H1 (cell line): ENCODE results near the gene KRTAP12-4. TPM values are rescaled to one million over a fixed set of nuclear protein-coding genes. Genes with fewer than 3 reads are reported as not detected.

Experiments used
- CTCF ChIA-PET: fragments of 300-600 bp; sonication (Branson Sonifier 250); formaldehyde crosslinking; loops from one replicate; lab custom pipeline; 2021; ENCODE audit not compliant: partially characterized antibody; lab: Charles Lee
- POLR2A ChIA-PET: fragments of 300-600 bp; sonication (Branson Sonifier 250); formaldehyde crosslinking; loops from one replicate; lab custom pipeline; 2021; ENCODE audit warnings: inconsistent platforms; ENCODE audit not compliant: partially characterized antibody; lab: Charles Lee
- DNase-seq, 2 experiments: peaks; one replicate each; pipeline versions ENCODE4 v3.0.0 to v3.0.0-alpha.2; 2010 to 2022; ENCODE audit warnings: low spot score in 2 of 2, low read depth in 1 of 2, mixed read lengths in 1 of 2
- FAIRE-seq: peaks from 2 replicates; lab custom pipeline; 2011; peaks lifted over from hg19 to GRCh38; lab: Jason Lieb, UNC
- H2AFZ ChIP-seq: 2 replicates; pipeline ENCODE4 v1.8.1; 2012; ENCODE audit warnings: low read length, inconsistent platforms
- H2AK5ac ChIP-seq: 2 replicates; pipeline ENCODE4 v1.6.1; 2013; ENCODE audit warnings: low read depth, low read length
- H2BK120ac ChIP-seq: replicated peaks from 2 replicates; pipeline ENCODE3; 2013; ENCODE audit warnings: low read depth, low read length, inconsistent platforms
- H2BK12ac ChIP-seq: 2 replicates; pipeline ENCODE4 v1.6.1; 2013; ENCODE audit warnings: low read depth, low read length
- H2BK15ac ChIP-seq: 2 replicates; pipeline ENCODE4 v1.6.1; 2013; ENCODE audit warnings: low read length
- H2BK20ac ChIP-seq: 2 replicates; pipeline ENCODE4 v1.6.1; 2013; ENCODE audit warnings: low read length
- H2BK5ac ChIP-seq: 2 replicates; pipeline ENCODE4 v1.6.1; 2013; ENCODE audit warnings: low read depth, low read length
- H3K14ac ChIP-seq: 2 replicates; pipeline ENCODE4 v1.6.1; 2013; ENCODE audit warnings: inconsistent platforms; ENCODE audit not compliant: insufficient read length
- H3K18ac ChIP-seq: 2 replicates; pipeline ENCODE4 v1.6.1; 2013; ENCODE audit warnings: low read length; ENCODE audit errors: extremely low read depth
- H3K23ac ChIP-seq: 2 replicates; pipeline ENCODE4 v1.6.1; 2013; ENCODE audit warnings: inconsistent platforms; ENCODE audit not compliant: insufficient read length
- H3K23me2 ChIP-seq: 2 replicates; pipeline ENCODE4 v1.6.1; 2013; ENCODE audit warnings: low read depth, low read length
- H3K27ac ChIP-seq: 2 replicates; pipeline ENCODE4 v1.6.1; 2011; ENCODE audit warnings: low read depth, low read length, inconsistent platforms
- H3K27me3 ChIP-seq, 4 experiments: replicated peaks in 1 of 4; 1 replicate in 1 of 4; 2 replicates in 3 of 4; pipeline versions ENCODE4 v1.6.1 to v1.8.1; 2011 to 2013; ENCODE audit warnings: low read length in 3 of 4, mild to moderate bottlenecking in 3 of 4, inconsistent platforms in 2 of 4, mixed read lengths in 2 of 4, moderate library complexity in 1 of 4; ENCODE audit not compliant: control insufficient read depth in 3 of 4, insufficient read depth in 3 of 4; ENCODE audit errors: extremely low read depth in 1 of 4
- H3K36me3 ChIP-seq, 4 experiments: 2 replicates each; pipeline versions ENCODE4 v1.6.1 to v1.8.1; 2011 to 2013; ENCODE audit warnings: mild to moderate bottlenecking in 4 of 4, low read length in 3 of 4, moderate library complexity in 2 of 4, control low read depth in 1 of 4, inconsistent platforms in 1 of 4; ENCODE audit not compliant: insufficient read depth in 4 of 4, control insufficient read depth in 2 of 4
- H3K4ac ChIP-seq: replicated peaks from 2 replicates; pipeline ENCODE3; 2013; ENCODE audit warnings: low read length, low read depth, mixed read lengths, inconsistent platforms; ENCODE audit not compliant: insufficient read length
- H3K4me1 ChIP-seq, 4 experiments: replicated peaks in 1 of 4; 1 replicate in 1 of 4; 2 replicates in 3 of 4; pipeline versions ENCODE4 v1.6.1 to v1.8.1; 2011 to 2013; ENCODE audit warnings: low read length in 3 of 4, inconsistent platforms in 2 of 4, mixed read lengths in 1 of 4; ENCODE audit not compliant: insufficient read depth in 4 of 4, control insufficient read depth in 3 of 4
- H3K4me2 ChIP-seq, 2 experiments: 2 replicates each; pipeline versions ENCODE4 v1.6.1 to v1.8.1; 2011 to 2013; ENCODE audit warnings: low read depth in 2 of 2, low read length in 2 of 2, control low read depth in 1 of 2, inconsistent platforms in 1 of 2, mild to moderate bottlenecking in 1 of 2; ENCODE audit not compliant: insufficient read depth in 1 of 2
- H3K4me3 ChIP-seq, 4 experiments: fragments of 200-600, 300-600 bp in 1 of 4; sonication (generic), shearing (Covaris generic), sonication (Bioruptor Twin) in 1 of 4; 2 replicates each; pipeline versions ENCODE4 v1.5.1 to v1.8.1; 2011 to 2016; ENCODE audit warnings: low read length in 4 of 4, low read depth in 3 of 4, control low read depth in 2 of 4, inconsistent platforms in 2 of 4, mild to moderate bottlenecking in 2 of 4, mixed read lengths in 1 of 4, moderate library complexity in 1 of 4; ENCODE audit not compliant: insufficient read depth in 2 of 4; ENCODE audit errors: extremely low read depth in 1 of 4
- H3K56ac ChIP-seq: replicated peaks from 2 replicates; pipeline ENCODE3; 2013; ENCODE audit warnings: low read depth, mild to moderate bottlenecking, mixed read lengths, low read length, inconsistent platforms; ENCODE audit not compliant: insufficient read length
- H3K79me1 ChIP-seq: 2 replicates; pipeline ENCODE4 v1.6.1; 2013; ENCODE audit warnings: low read depth, low read length, control low read depth
- H3K79me2 ChIP-seq, 2 experiments: 2 replicates each; pipeline versions ENCODE4 v1.6.1 to v1.8.1; 2012 to 2013; ENCODE audit warnings: low read length in 2 of 2, mild to moderate bottlenecking in 2 of 2, inconsistent platforms in 1 of 2; ENCODE audit not compliant: insufficient read depth in 2 of 2, control insufficient read depth in 1 of 2
- H3K9ac ChIP-seq, 4 experiments: replicated peaks in 1 of 4; 1 replicate in 1 of 4; 2 replicates in 3 of 4; pipeline versions ENCODE4 v1.6.1 to v1.8.1; 2011 to 2013; ENCODE audit warnings: low read depth in 3 of 4, low read length in 3 of 4, control low read depth in 2 of 4, mild to moderate bottlenecking in 2 of 4, moderate library complexity in 2 of 4, inconsistent platforms in 1 of 4; ENCODE audit errors: extremely low read depth in 1 of 4
- H3K9me3 ChIP-seq, 2 experiments: 2 replicates each; pipeline versions ENCODE4 v1.6.1 to v1.8.1; 2012 to 2013; ENCODE audit warnings: mild to moderate bottlenecking in 2 of 2, moderate library complexity in 2 of 2, control low read depth in 1 of 2, inconsistent platforms in 1 of 2, low read depth in 1 of 2, low read length in 1 of 2, mixed read lengths in 1 of 2; ENCODE audit not compliant: insufficient read depth in 2 of 2
- H4K20me1 ChIP-seq, 2 experiments: replicated peaks in 1 of 2; 2 replicates each; pipeline versions ENCODE3 to v1.8.1; 2011 to 2013; ENCODE audit warnings: inconsistent platforms in 2 of 2, low read length in 2 of 2, mild to moderate bottlenecking in 1 of 2; ENCODE audit not compliant: insufficient read depth in 2 of 2, control insufficient read depth in 1 of 2
- H4K5ac ChIP-seq: 2 replicates; pipeline ENCODE4 v1.6.1; 2013; ENCODE audit warnings: low read length, low read depth, mixed read lengths, inconsistent platforms; ENCODE audit not compliant: insufficient read length
- H4K8ac ChIP-seq: 2 replicates; pipeline ENCODE4 v1.8.0; 2013; ENCODE audit warnings: mild to moderate bottlenecking, moderate library complexity, low read length, inconsistent platforms; ENCODE audit not compliant: insufficient read depth; ENCODE audit errors: extremely low read depth
- H4K91ac ChIP-seq: replicated peaks from 2 replicates; pipeline ENCODE3; 2013; ENCODE audit warnings: low read length, mixed read lengths, inconsistent platforms; ENCODE audit not compliant: insufficient read length
- POLR2A ChIP-seq, 2 experiments: IDR thresholded peaks; 1 replicate in 1 of 2; 2 replicates in 1 of 2; pipeline ENCODE4 v1.6.1; 2011; ENCODE audit warnings: low read depth in 2 of 2, low read length in 2 of 2, mild to moderate bottlenecking in 2 of 2; ENCODE audit errors: control extremely low read depth in 1 of 2
- POU5F1 ChIP-seq: IDR thresholded peaks from 2 replicates; pipeline ENCODE4 v1.6.1; 2011; ENCODE audit warnings: low read depth, mild to moderate bottlenecking, low read length, moderate library complexity
- SP2 ChIP-seq: IDR thresholded peaks from 2 replicates; pipeline ENCODE4 v1.6.1; 2012; ENCODE audit warnings: mild to moderate bottlenecking, low read length, inconsistent platforms
- TAF1 ChIP-seq: IDR thresholded peaks from 2 replicates; pipeline ENCODE4 v1.6.1; 2011; ENCODE audit warnings: mild to moderate bottlenecking, low read depth, low read length
- TAF7 ChIP-seq: optimal IDR thresholded peaks from 2 replicates; pipeline ENCODE3; 2011; ENCODE audit warnings: low read depth, mild to moderate bottlenecking, inconsistent platforms, low read length, moderate library complexity, borderline replicate concordance
- WGBS, 2 experiments: shearing (Covaris generic) in 1 of 2; methylation state at CpG; one replicate each; pipeline versions ENCODE4 v1.1.6 to v1.1.7; 2013 to 2015; ENCODE audit warnings: low lambda C conversion rate in 2 of 2, mixed read lengths in 2 of 2, inconsistent platforms in 1 of 2, low coverage in 1 of 2, missing lambda C conversion rate in 1 of 2; ENCODE audit not compliant: insufficient replicate concordance in 2 of 2, insufficient coverage in 1 of 2, insufficient read length in 1 of 2; ENCODE audit errors: extremely low coverage in 1 of 2, missing lambda C conversion rate in 1 of 2; 5-methylcytosine and 5-hydroxymethylcytosine counted together
- polyA plus RNA-seq, 7 experiments: library from polyadenylated mRNA; depleted of rRNA in 3 of 7; stranded (reverse) in 5 of 7; unstranded in 2 of 7; fragments of >200 nt in 5 of 7; fragments of 200-250 nt in 2 of 7; gene quantifications; 1 replicate in 5 of 7; 2 replicates in 1 of 7; 4 replicates in 1 of 7; pipeline versions ENCODE4 v1.2.1 to v1.2.3, GENCODE V29; 2011 to 2013; ENCODE audit warnings: missing spikeins in 2 of 7, mixed read lengths in 2 of 7
- total RNA-seq: library from RNA; stranded (reverse); fragmentation: NEBNext Ultra II Directional; extraction: Animal tissue kit (Norgen Biotek cat#: 25700); gene quantifications from 2 replicates; pipeline ENCODE4 v1.2.1, GENCODE V29; 2021
- TF ChIP-seq, protein P1 (sequence below): IDR thresholded peaks from 2 replicates; pipeline ENCODE4 v1.6.1; 2011; ENCODE audit warnings: low read depth, mild to moderate bottlenecking, low read length; ENCODE audit not compliant: insufficient read depth

KRTAP12-4 gene
- total and polyA plus RNA-seq, 2 of the 8 experiments (the other 6 are each of a cell fraction or from before 2014, with no cell fraction given) = not detected

GRCh38 chr21:44650973-44651675 is 3.3 kb downstream of the KRTAP12-4 start:
- Histone ChIP-seq H3K27ac (no peak overlapping the region), H4K20me1 (no peaks in the 10 kb centered on the region), H3K4ac (no peak overlapping the region), H2AFZ (no peak overlapping the region), H3K23me2 (no peaks in the 10 kb centered on the region), H2BK120ac (no peak overlapping the region), H3K9ac (no peak overlapping the region), H2BK20ac (no peak overlapping the region), H4K5ac (no peak overlapping the region), H3K56ac (no peak overlapping the region), H3K36me3 (no peaks in the 10 kb centered on the region), H2BK12ac (no peak overlapping the region), H3K23ac (no peak overlapping the region), H4K8ac (no peak overlapping the region), H2BK15ac (no peak overlapping the region), H3K9me3 (no peaks in the 10 kb centered on the region; a peak in 1 of 4 replicates), H3K18ac (no peak overlapping the region), H4K91ac (peak overlapping the region; percentile 39), H3K4me2 (no peak overlapping the region), H3K79me2 (no peaks in the 10 kb centered on the region), H3K4me1 (peaks cover 0 to 14% (median 4%) of the 10 kb centered on the region in 4 experiments; a peak in 3 of 7 replicates), H3K14ac (no peak overlapping the region), H3K79me1 (no peaks in the 10 kb centered on the region; the same call in 1 of the 2 replicates), H3K27me3 (peaks cover 0 to 2% (median 0%) of the 10 kb centered on the region in 4 experiments; a peak in 1 of 7 replicates), H2AK5ac (no peak overlapping the region), H3K4me3 (no peak overlapping the region), H2BK5ac (no peak overlapping the region)
- ChIA-PET CTCF (interaction anchor here (0.6 to 1.6 kb wide), 5 partner anchors 13 to 359 kb away, joined by 3 to 4 read pairs (median 3); no protein-coding TSS in a partner anchor), POLR2A (no interaction called here)
- FAIRE-seq (no peak), DNase-seq (no peak)
- WGBS, 2 experiments = 82% methylated on average over 12 of the region's 12 CpGs; no CpG with 5 or more reads in 1 of the 2 experiments
- no peak for TF ChIP-seq TAF7
- TF ChIP-seq POU5F1 = no peak
- TF ChIP-seq, protein P1, sequence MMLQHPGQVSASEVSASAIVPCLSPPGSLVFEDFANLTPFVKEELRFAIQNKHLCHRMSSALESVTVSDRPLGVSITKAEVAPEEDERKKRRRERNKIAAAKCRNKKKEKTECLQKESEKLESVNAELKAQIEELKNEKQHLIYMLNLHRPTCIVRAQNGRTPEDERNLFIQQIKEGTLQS = no peak
- no peak for TF ChIP-seq POLR2A (IDR thresholded peaks at IDR 0.05; ENCODE audit: control extremely low read depth in 1 of 2, low read depth in 2 of 2, low read length in 2 of 2)
- TF ChIP-seq TAF1 = no peak
- TF ChIP-seq SP2 = no peak
